ENCODE results near the gene PTPRA. TPM values are rescaled to one million over a fixed set of nuclear protein-coding genes. Genes with fewer than 3 reads are reported as not detected.

Gene PTPRA
- total RNA-seq, 2 experiments from 2014 or later: 65.4 to 69.5 TPM

GRCh38 chr20:2849529-2849928, 23.8 kb upstream of the PTPRA start:
- H3K4me1 ChIP-seq (ENCODE audit: insufficient read depth, low read length): peaks cover 17% of the 10 kb centered on the region
- POLR2A ChIA-PET: no interaction called here
- CTCF ChIA-PET: no interaction called here
- Mint-ChIP-seq H3K4me3 (no peak overlapping the region), H3K9me3 (no peaks in the 10 kb centered on the region), H3K4me1 (ENCODE audit: low read depth) (peaks cover 29% of the 10 kb centered on the region), H3K27me3 (no peaks in the 10 kb centered on the region), H3K27ac (no peak overlapping the region), H3K36me3 (ENCODE audit: low read depth) (peaks cover 3% of the 10 kb centered on the region)
- peaks cover 3% of the 10 kb centered on the region for H3K36me3 ChIP-seq (ENCODE audit: insufficient read depth, low read length)
- H3K27me3 ChIP-seq (ENCODE audit: control insufficient read depth in 1 of 2, insufficient read depth in 2 of 2, low read length in 2 of 2): no peaks in the 10 kb centered on the region
- no peak overlapping the region for H3K27ac ChIP-seq (ENCODE audit: low read depth in 1 of 2, low read length in 2 of 2)
- no peak overlapping the region for H3K4me3 ChIP-seq (ENCODE audit: low read length)
- no peak for TF ChIP-seq CTCF (IDR thresholded peaks at IDR 0.05)
- DNase-seq (no peak), ATAC-seq (ENCODE audit: poor library complexity) (no peak)
- intact Hi-C loops (cut with DNase I, micrococcal nuclease): no loop called here
- no peaks in the 10 kb centered on the region for H3K9me3 ChIP-seq (ENCODE audit: control insufficient read depth in 1 of 2, insufficient read depth in 1 of 2, low read length in 2 of 2)

- H3K27me3 ChIP-seq (ENCODE audit: control insufficient read depth in 1 of 2, insufficient read depth in 2 of 2, low read length in 2 of 2): no peaks in the 10 kb centered on the region
- no peak for TF ChIP-seq CTCF (IDR thresholded peaks at IDR 0.05)
- Mint-ChIP-seq H3K27me3 (no peaks in the 10 kb centered on the region), H3K4me1 (ENCODE audit: low read depth) (peaks cover 16% of the 10 kb centered on the region), H3K4me3 (no peak overlapping the region), H3K36me3 (ENCODE audit: low read depth) (peaks cover 3% of the 10 kb centered on the region), H3K27ac (no peak overlapping the region), H3K9me3 (no peaks in the 10 kb centered on the region)
- no peaks in the 10 kb centered on the region for H3K9me3 ChIP-seq (ENCODE audit: control insufficient read depth in 1 of 2, insufficient read depth in 1 of 2, low read length in 2 of 2)
- H3K36me3 ChIP-seq (ENCODE audit: insufficient read depth, low read length): peaks cover 3% of the 10 kb centered on the region
- intact Hi-C loops (cut with DNase I, micrococcal nuclease): loop anchor here in 1 of 2 experiments (2.0 kb wide), 1 partner anchor 162 kb away; no protein-coding TSS in a partner anchor
- CTCF ChIA-PET: interaction anchor here (0.9 to 1.5 kb wide), 2 partner anchors 10 to 163 kb away, joined by 3 to 6 read pairs; partner anchors contain the start of genes PCED1A and VPS16
- no peak for ATAC-seq (ENCODE audit: poor library complexity)
- no peak overlapping the region for H3K27ac ChIP-seq (ENCODE audit: low read depth in 1 of 2, low read length in 2 of 2)
- peaks cover 17% of the 10 kb centered on the region for H3K4me1 ChIP-seq (ENCODE audit: insufficient read depth, low read length)
- POLR2A ChIA-PET: interaction anchor here (1.8 kb wide), 1 partner anchor 11 kb away, joined by 7 read pairs; the partner anchor contains the start of genes PCED1A and VPS16
- H3K4me3 ChIP-seq (ENCODE audit: low read length): no peak overlapping the region
- DNase-seq: peak in 1 of 14 experiments; percentile 7
Observed at GRCh38 chr20:2851086-2851485, 22.2 kb upstream of the PTPRA start.

GRCh38 chr20:2858591-2858990, 14.7 kb upstream of the PTPRA start:
- Histone ChIP-seq H3K27ac (ENCODE audit: low read depth in 1 of 2, low read length in 2 of 2) (no peak overlapping the region), H3K27me3 (ENCODE audit: control insufficient read depth in 1 of 2, insufficient read depth in 2 of 2, low read length in 2 of 2) (no peaks in the 10 kb centered on the region), H3K4me1 (ENCODE audit: insufficient read depth, low read length) (peaks cover 4% of the 10 kb centered on the region), H3K4me3 (ENCODE audit: low read length) (no peak overlapping the region), H3K36me3 (ENCODE audit: insufficient read depth, low read length) (peaks cover 36% of the 10 kb centered on the region), H3K9me3 (ENCODE audit: control insufficient read depth in 1 of 2, insufficient read depth in 1 of 2, low read length in 2 of 2) (no peaks in the 10 kb centered on the region)
- Mint-ChIP-seq H3K36me3 (ENCODE audit: low read depth) (peaks cover 14% of the 10 kb centered on the region), H3K9me3 (no peaks in the 10 kb centered on the region), H3K27ac (no peak overlapping the region), H3K27me3 (no peaks in the 10 kb centered on the region), H3K4me1 (ENCODE audit: low read depth) (no peaks in the 10 kb centered on the region), H3K4me3 (no peak overlapping the region)
- no peak for TF ChIP-seq CTCF (IDR thresholded peaks at IDR 0.05)
- ChIA-PET POLR2A (no interaction called here), CTCF (interaction anchor here (0.7 kb wide), 1 partner anchor 380 kb away, joined by 3 read pairs; no protein-coding TSS in a partner anchor)
- ATAC-seq (ENCODE audit: poor library complexity) (no peak), DNase-seq (no peak)
- intact Hi-C loops (cut with DNase I, micrococcal nuclease): no loop called here

Data from CD4-positive, alpha-beta T cell (primary cell).